Embryonic facial prominence (tissue), 1 donor: Measurements from ENCODE around the gene TLN1.

Experiments
- DNase-seq: peaks from one replicate; pipeline ENCODE4 v3.0.0-alpha.2; 2016; ENCODE audit errors: extremely low spot score

TLN1 gene

GRCh38 chr9:35732185-35732799 is at the start of gene TLN1, which contains the start of gene CREB3:
Gene TLN1 (minus strand): TSS chr9:35732195. CDS start chr9:35725694, 6,501 bp downstream.
Gene CREB3 (plus strand): TSS chr9:35732666. CDS start chr9:35732773, 107 bp downstream.
- DNase-seq = peak; percentile 91

GRCh38 chr9:35781066-35781465 is 49.1 kb upstream of the TLN1 start:
- DNase-seq = no peak

GRCh38 chr9:35778496-35778895 is 46.5 kb upstream of the TLN1 start:
- no peak for DNase-seq

GRCh38 chr9:35776018-35776417 is 44.0 kb upstream of the TLN1 start:
- no peak for DNase-seq

- DNase-seq = no peak
Measured at GRCh38 chr9:35774907-35775635, 43.1 kb upstream of the TLN1 start.

GRCh38 chr9:35771943-35772342 is 39.9 kb upstream of the TLN1 start:
- no peak for DNase-seq

- no peak for DNase-seq
Measured at GRCh38 chr9:35771534-35771933, 39.5 kb upstream of the TLN1 start.

- DNase-seq = no peak
Measured at GRCh38 chr9:35771075-35771433, 39.1 kb upstream of the TLN1 start.

GRCh38 chr9:35769763-35770162 is 37.8 kb upstream of the TLN1 start:
- DNase-seq = no peak

GRCh38 chr9:35767458-35767857 is 35.5 kb upstream of the TLN1 start:
- no peak for DNase-seq

GRCh38 chr9:35766997-35767396 is 35.0 kb upstream of the TLN1 start:
- DNase-seq = no peak

GRCh38 chr9:35763803-35764202 is 31.8 kb upstream of the TLN1 start:
- DNase-seq = no peak

GRCh38 chr9:35763181-35763580 is 31.2 kb upstream of the TLN1 start:
- no peak for DNase-seq

- no peak for DNase-seq
Measured at GRCh38 chr9:35760651-35761050, 28.7 kb upstream of the TLN1 start.

GRCh38 chr9:35759795-35760194 is 27.8 kb upstream of the TLN1 start:
- DNase-seq = no peak

GRCh38 chr9:35758475-35759050 is 26.6 kb upstream of the TLN1 start:
- no peak for DNase-seq

GRCh38 chr9:35757892-35758275 is 25.9 kb upstream of the TLN1 start:
- no peak for DNase-seq

GRCh38 chr9:35757226-35757891 is 25.4 kb upstream of the TLN1 start:
- DNase-seq = no peak

- no peak for DNase-seq
Measured at GRCh38 chr9:35756275-35757225, 24.6 kb upstream of the TLN1 start.

- no peak for DNase-seq
Measured at GRCh38 chr9:35755071-35755470, 23.1 kb upstream of the TLN1 start.

- no peak for DNase-seq
Measured at GRCh38 chr9:35754264-35754663, 22.3 kb upstream of the TLN1 start, which contains the start of gene MSMP. Gene MSMP (minus strand): TSS chr9:35754276. CDS start chr9:35754129, 147 bp downstream.
